GM21360 (cell line): ENCODE results near the gene SLC28A1.

ENCODE experiments used
- ATAC-seq: cut with Tn5 transposase; IDR thresholded peaks from one replicate; pipeline ENCODE4 v1.9.1; 2021; ENCODE audit warnings: mild to moderate bottlenecking, moderate library complexity; ENCODE audit not compliant: unreplicated experiment

Gene SLC28A1

GRCh38 chr15:84885801-84886200 lies 1.3 kb downstream of the SLC28A1 start:
- no peak for ATAC-seq

- no peak for ATAC-seq
Measured at GRCh38 chr15:84886211-84886983, 1.9 kb downstream of the SLC28A1 start.

- ATAC-seq: no peak
Measured at GRCh38 chr15:84886984-84887299, 2.5 kb downstream of the SLC28A1 start.

- no peak for ATAC-seq
Measured at GRCh38 chr15:84887938-84888337, 3.5 kb downstream of the SLC28A1 start.

GRCh38 chr15:84888639-84889038 lies 4.2 kb downstream of the SLC28A1 start:
- no peak for ATAC-seq

GRCh38 chr15:84889313-84889990 lies 5.0 kb downstream of the SLC28A1 start:
- ATAC-seq: no peak

- no peak for ATAC-seq
Measured at GRCh38 chr15:84889991-84890669, 5.7 kb downstream of the SLC28A1 start.

- ATAC-seq: no peak
Measured at GRCh38 chr15:84890670-84891162, 6.3 kb downstream of the SLC28A1 start.

- no peak for ATAC-seq
Measured at GRCh38 chr15:84891339-84891738, 6.9 kb downstream of the SLC28A1 start.

GRCh38 chr15:84892786-84893307 lies 8.4 kb downstream of the SLC28A1 start:
- ATAC-seq: no peak

GRCh38 chr15:84893607-84894006 lies 9.1 kb downstream of the SLC28A1 start:
- ATAC-seq: no peak

GRCh38 chr15:84894736-84895425 lies 10.4 kb downstream of the SLC28A1 start:
- ATAC-seq: no peak

GRCh38 chr15:84898761-84899160 lies 14.3 kb downstream of the SLC28A1 start:
- ATAC-seq: no peak

- no peak for ATAC-seq
Measured at GRCh38 chr15:84899750-84900149, 15.3 kb downstream of the SLC28A1 start.

GRCh38 chr15:84901540-84901939 lies 17.1 kb downstream of the SLC28A1 start:
- no peak for ATAC-seq

- no peak for ATAC-seq
Measured at GRCh38 chr15:84903751-84904150, 19.3 kb downstream of the SLC28A1 start.

GRCh38 chr15:84904419-84904818 lies 20.0 kb downstream of the SLC28A1 start:
- no peak for ATAC-seq

- no peak for ATAC-seq
Measured at GRCh38 chr15:84905016-84905916, 20.8 kb downstream of the SLC28A1 start.

GRCh38 chr15:84907731-84908130 lies 23.3 kb downstream of the SLC28A1 start:
- ATAC-seq: no peak

GRCh38 chr15:84908564-84908963 lies 24.1 kb downstream of the SLC28A1 start:
- no peak for ATAC-seq
